Stimulated activated CD8-positive, alpha-beta memory T cell treated with anti-CD3 and anti-CD28 coated beads, Interleukin-7, amount 100 ng/mL, for 24 hours (primary cell): ENCODE measurements around the gene USP32.
"Not testable (repeated sequence)": the region's sequence is repeated elsewhere in the genome, so short reads cannot be mapped to it uniquely, and the experiment has no call there.

ENCODE experiments used
- DNase-seq: peaks from one replicate; pipeline ENCODE4 v3.0.0-alpha.2; 2020; ENCODE audit warnings: low read depth

USP32 gene

DNA sequence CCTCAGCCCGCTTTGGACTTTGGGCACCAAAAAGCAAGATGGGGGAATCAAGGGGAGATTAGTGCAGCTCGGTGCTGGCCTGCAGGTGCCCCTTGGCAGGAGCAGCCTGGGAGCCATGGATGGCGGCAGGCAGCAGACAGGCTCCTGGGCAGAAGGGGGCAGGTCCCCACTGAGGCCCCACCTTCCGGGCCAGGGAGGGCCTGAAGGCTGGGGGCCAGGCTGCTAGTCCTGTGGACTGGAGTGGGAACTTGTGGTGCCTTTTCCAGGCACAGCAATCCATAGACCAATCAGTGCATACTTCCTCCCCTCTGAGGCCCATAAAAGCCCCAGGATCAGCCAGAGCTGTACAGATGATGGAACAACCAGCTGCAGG is 64.0 kb downstream of the USP32 start:
- no peak for DNase-seq

DNA sequence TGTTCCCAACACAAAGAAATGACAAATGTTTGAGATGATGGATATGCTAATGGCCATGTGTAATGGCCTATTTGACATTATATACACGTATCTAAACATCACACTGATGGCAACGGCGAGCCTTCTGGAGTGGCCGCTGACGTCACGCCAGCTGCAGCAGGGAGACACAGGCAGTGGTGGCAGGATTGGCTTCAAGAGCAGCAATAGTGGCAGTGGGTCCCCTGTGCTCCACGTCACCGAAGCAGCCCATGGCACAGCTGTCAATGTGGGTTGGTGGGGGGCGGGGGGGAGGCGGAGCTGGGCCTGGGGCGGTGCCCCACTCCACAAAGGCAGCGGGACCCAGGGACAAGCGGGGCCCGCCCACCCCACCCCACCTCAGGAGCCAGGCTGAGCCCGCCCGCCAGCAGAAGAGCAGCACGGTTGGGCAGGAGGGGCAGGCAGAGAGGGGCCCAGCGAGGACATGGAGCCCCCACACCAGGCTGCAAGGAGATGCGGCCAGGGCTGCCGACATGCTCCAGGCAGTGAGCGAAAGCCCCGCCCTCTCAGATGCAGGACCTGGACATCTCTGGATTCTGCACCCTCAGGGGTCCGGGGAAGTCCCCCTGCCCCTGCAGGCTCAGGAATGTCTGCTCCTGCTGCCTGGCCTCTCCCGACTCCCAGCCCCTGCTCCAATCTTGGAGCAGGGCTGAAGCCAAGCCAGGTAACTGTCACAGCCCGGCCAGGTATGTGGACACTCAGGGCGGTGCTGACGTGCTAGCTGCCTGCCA is 64.6 kb downstream of the USP32 start:
- DNase-seq, result no peak

- DNase-seq, result no peak
These were observed 65.2 kb downstream of the USP32 start for GRCh38 chr17:60326702-60327101.

GRCh38 chr17:60325730-60326524 is 66.0 kb downstream of the USP32 start:
- DNase-seq, result no peak

- no peak for DNase-seq
These were observed 68.2 kb downstream of the USP32 start for GRCh38 chr17:60323754-60324153.

DNA sequence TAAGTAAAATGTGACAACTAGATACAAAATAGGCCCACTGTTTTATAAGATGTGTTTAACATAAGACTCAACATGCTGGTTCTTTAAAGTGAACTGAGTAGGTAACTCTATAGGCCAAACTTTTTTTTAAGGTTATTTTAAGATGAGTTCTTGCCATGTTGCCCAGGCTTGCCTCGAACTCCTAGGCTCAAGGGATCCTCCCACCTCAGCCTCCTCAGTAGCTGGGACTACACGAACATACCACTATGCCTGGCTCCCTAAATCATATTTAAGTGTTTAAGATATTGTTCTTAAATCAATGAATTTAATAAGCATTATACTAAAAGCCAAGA is 69.9 kb downstream of the USP32 start:
- DNase-seq, result no peak

DNA sequence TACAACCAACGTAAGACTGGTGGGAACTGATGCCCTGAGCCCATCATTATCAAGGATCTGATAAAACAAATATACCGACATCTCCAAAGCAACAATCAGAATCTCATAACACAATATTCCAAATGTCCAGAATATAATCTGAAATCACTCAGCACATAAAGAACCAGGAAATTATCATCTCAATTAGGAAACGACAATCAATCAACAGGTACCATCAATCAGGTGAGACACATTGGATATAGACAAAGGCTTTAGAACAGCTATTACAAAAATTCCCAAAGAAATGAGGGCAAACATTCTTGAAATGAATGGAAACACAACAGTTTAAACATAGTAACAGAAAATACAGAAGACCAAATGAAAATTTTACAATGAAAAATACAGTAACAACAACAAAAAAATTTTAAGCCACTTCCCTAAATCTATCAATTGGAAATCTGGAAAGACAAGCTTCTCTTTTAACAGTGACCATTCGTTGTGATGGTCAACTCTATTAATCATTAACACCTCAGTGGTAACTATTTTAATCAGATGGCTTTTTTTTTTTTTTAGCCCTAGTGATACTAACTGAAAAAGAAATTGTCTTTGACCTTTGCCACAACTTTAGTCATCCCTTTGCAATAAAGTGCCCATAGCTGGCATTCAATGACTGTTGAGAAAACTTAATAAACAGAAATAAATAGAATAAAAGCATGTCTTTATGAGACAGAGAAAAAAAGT is 70.4 kb downstream of the USP32 start:
- no peak for DNase-seq

DNA sequence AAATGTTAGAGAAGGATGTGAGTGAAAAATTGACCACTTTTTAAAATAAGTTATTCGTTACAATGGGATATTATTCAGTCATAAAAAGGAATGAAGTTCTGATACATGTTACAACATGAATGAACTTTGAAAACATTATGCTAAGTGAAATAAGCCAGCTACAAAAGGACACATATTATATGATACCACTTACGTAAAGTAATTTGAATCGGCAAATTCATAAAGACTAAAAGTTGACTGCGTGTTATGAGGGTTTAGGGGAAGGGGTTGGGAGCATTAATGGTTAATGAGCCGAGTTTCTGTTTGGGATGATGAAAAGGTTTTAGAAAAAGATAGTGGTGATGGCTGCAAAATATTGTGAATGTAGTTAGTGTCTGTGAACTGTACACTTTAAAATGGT is 73.1 kb downstream of the USP32 start:
- no peak for DNase-seq

DNA sequence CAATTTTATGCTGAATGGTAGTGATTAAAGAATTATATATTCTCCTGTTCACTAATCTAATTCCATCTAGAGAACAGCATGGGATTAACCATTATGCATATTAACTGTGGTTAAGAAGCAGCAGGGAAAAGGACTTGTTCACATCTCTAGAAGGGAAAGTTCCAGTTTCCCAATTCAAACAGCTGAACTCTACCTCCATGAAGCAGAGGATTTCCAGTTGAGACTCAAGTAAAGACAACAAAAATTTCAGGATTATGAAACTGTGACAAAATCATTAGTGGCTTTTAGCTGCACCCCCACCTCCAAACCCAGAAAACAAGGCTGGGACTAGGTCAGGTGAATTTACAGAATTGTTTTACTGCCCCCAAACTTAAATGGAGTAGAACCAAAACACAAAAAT is 73.6 kb downstream of the USP32 start:
- no peak for DNase-seq

DNA sequence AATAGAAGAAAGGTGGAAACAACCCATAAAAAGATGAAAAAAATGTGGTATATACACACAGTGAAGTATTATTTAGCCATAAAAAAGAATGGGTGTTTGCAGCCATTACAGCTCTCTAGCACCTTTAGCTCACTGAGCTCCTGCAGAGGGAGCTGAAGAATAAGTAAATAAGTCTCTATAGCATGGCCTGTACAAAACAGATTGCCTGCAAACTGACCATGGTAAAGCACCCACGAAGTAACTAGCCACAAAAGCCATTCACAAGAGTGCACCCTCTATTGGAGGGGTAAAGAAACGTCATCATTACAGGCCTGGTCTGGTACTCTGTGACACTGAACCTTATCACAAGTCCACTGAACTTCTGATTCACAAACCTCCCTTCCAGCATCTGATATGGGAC is 76.3 kb downstream of the USP32 start:
- DNase-seq, result no peak

DNA sequence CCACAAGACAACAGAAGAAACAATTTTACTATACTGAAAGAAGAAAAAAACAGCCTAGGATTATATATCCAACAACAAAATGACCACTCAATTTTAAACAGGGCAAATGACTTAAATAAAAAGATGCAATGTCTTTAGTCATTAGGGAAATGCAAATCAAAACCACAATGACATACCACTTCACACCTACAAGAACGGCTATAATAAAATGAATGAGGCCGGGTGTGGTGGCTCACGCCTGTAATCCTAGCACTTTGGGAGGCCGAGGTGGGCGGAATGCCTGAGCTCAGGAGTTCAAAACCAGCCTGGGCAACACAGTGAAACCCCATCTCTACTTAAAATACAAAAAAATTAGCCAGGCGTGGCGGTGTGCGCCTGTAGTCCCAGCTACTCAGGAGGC is 77.0 kb downstream of the USP32 start:
- not testable (repeated sequence) for DNase-seq

DNA sequence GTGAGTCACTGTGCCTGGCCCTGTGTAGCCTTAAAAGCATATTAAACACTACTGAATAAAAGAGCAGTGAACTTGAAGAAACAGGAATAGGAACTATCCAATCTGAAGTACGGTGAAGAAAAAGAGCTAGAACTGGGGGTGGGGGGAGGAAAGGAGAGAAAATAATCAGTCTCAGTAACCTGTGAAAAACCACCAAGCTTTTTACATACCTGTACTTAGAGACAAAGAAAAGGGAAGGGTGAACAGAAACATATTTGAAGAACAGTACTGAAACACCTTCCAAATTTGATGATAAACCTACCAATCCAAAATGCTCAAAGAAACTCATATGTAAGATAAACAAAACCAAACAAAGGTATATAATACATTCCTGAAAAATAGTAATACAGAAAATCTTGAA is 77.5 kb downstream of the USP32 start:
- DNase-seq, result no peak

DNA sequence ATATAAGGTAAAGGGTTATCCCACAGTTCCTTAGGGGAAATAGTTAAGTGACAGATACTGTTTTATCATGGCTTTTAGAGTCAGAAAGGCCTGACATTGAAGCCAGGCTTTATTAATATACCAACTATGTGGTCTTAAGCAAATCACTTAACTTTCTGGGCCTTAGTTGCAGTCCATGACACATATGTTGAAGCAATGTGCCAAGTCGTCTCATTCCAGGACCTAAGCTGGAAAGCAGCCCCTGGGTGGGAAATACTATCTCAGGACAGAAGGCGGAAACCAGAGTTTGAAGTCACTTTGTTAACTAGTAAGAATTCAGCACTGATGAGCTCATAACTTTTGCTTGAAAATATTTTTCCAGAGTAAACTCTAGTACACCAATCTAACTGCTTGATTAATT is 80.0 kb downstream of the USP32 start:
- DNase-seq, result no peak

- DNase-seq, result no peak
These were observed 80.7 kb downstream of the USP32 start for GRCh38 chr17:60311186-60311585.

DNA sequence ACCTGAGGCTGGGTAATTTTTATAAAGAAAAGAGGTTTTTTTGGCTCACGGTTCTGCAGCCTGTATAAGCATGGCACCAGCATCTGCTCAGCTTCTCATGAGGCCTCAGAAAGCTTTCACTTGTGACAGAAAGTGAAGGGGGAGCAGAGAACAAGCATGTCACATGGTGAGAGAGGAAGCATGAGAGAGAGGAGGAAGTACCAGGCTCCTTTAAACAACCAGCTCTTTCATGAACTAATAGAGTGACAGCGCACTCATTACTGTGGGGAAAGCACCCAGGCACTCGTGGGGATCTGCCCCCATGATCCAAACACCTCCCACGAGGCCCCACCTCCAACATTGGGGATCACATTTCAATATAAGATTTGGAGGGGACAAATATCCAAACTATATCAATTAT is 86.8 kb downstream of the USP32 start:
- no peak for DNase-seq

GRCh38 chr17:60304502-60304901 is 87.4 kb downstream of the USP32 start:
- DNase-seq, result no peak

DNA sequence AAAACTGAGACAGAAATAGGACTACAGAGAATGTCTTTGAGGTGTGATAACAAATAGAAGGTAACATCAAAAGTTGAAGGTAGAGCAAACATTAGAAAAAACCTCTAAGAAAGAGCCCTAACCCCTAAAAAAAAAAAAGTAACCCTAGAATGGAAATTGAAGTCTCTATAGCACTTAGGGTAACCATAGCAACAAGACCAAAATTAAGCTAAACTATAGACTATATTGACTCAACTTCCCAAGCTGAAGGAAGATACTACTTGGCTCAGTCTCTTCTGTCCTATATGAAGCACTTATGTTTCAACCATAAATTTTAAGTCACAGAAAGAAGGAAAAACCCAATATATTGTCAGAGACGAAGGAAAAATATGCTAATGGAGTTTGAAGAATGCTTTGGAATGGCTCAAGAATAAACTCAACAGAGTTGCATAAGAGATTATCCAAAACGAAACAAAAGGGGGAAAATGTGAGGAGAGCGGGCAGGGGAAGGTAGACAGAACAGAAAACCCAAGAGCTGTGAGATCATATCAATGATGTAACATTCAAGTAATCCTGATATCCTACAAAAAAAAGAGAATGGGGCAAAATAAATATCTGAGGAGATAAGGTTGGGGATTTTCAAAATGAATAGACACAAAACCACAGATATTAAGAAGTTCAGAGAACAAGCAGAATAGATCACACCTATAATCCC is 88.4 kb downstream of the USP32 start:
- no peak for DNase-seq

GRCh38 chr17:60301649-60302048 is 90.3 kb downstream of the USP32 start:
- no peak for DNase-seq

DNA sequence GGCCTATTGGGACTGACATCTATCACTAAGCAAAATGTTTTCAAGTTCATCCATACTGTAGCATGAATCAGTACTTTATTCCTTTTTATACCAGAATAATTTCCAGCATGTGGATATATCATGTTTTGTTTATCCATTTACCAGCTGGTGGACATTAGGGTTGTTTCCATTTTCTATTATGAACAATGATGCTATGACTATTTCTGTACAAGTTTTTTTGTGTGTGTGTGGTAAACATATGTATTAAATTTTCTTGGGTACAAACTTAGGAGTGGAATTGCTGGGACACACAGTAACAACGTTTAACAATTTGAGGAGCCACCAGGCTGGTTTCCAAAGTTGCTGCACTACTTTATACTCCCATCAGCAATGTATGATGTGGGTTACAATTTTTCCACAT is 91.0 kb downstream of the USP32 start:
- DNase-seq, result no peak

- no peak for DNase-seq
These were observed 91.9 kb downstream of the USP32 start for GRCh38 chr17:60300011-60300410.

DNA sequence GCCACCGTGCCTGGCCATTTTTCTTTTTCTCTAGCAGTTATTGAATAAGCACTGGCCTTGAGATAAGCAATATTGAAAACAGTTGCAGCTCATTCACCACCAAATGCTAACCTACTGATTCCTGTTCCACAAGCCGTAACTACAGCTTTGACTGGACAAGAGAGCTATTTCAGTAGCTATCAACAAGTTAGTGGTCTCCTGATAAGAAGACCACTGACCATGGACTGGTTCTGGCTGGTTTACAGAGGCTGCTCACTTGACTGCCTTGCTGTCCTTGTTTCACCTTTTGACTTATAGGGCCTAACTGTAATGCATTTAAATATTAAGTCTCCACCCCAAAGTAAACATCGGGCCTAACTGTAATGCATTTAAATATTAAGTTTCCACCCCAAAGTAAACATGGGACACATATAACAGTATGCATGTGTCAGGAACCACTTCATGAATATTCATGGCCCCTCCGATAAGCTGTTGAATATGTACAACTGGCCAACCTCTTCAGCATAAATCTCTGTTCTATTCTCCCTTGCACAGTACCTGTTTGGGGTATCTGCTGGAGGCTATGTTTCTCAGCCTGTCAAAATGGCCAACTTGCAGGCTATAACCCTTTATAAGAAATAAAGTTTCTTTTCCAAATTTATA is 94.1 kb downstream of the USP32 start:
- no peak for DNase-seq

DNA sequence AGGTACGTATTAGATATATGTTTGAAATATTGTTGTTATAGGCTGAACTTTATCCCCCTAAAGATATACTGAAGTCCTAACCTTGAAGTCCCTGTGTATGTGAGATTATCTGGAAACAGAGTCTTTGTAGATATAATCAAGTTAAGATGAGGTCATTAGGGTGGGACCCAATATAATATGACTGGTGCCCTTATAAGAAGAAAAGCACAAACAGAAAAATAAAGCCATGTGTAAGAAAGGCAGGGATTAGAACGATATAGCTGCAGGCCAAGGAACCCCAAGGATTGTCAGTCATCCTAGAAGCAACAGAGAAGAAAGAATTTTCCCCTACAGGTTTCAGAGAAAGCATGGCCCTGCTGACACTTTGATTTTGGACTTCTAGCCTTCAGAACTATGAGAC is 95.8 kb downstream of the USP32 start:
- DNase-seq, result no peak
